SK-N-SH (cell line): ENCODE data around the gene ZNF385A. TPM values are rescaled to one million over a fixed set of nuclear protein-coding genes. Genes with fewer than 3 reads are reported as not detected.

Source experiments
- CTCF ChIA-PET: fragments of 300-600, 350-600 bp; formaldehyde crosslinking; extraction: SDS; loops from one replicate; lab custom pipeline; 2021; lab: Yijun Ruan, JAX
- POLR2A ChIA-PET: fragments of 350-600 bp; sonication (Branson Sonifier 250); formaldehyde crosslinking; extraction: SDS; loops from one replicate; lab custom pipeline; 2020; ENCODE audit warnings: antibody characterized with exemption, inconsistent platforms; lab: Yijun Ruan, JAX
- DNase-seq: peaks from one replicate; pipeline ENCODE4 v3.0.0; 2012
- H2AFZ ChIP-seq: fragments of 200-600 bp; sonication (generic); 2 replicates; pipeline ENCODE4 v1.8.1; 2016; ENCODE audit warnings: antibody characterized with exemption, mild to moderate bottlenecking, low read depth
- H3F3A ChIP-seq: fragments of 200-600 bp; sonication (generic); replicated peaks from 2 replicates; pipeline ENCODE3; 2016; ENCODE audit warnings: antibody characterized with exemption, mild to moderate bottlenecking; ENCODE audit not compliant: insufficient read depth
- H3K27ac ChIP-seq, 2 experiments: fragments of 200-500 bp in 1 of 2; fragments of 200-600 bp in 1 of 2; sonication (Bioruptor generic) in 1 of 2; sonication (generic), shearing (Covaris generic) in 1 of 2; 2 replicates each; pipeline versions ENCODE4 v1.5.1 to v1.6.1; 2014 to 2016; ENCODE audit warnings: low read depth in 2 of 2, inconsistent platforms in 1 of 2, low read length in 1 of 2, mild to moderate bottlenecking in 1 of 2, mixed read lengths in 1 of 2
- H3K27me3 ChIP-seq: fragments of 200-600 bp; sonication (generic), shearing (Covaris generic); 2 replicates; pipeline ENCODE4 v1.6.1; 2016; ENCODE audit warnings: mixed run types; ENCODE audit not compliant: insufficient read depth
- H3K36me3 ChIP-seq, 2 experiments: fragments of 200-500 bp in 1 of 2; fragments of 200-600 bp in 1 of 2; sonication (Bioruptor generic) in 1 of 2; sonication (generic) in 1 of 2; replicated peaks in 1 of 2; 2 replicates each; pipeline versions ENCODE3 to v1.5.1; 2014 to 2016; ENCODE audit warnings: low read length in 1 of 2, mild to moderate bottlenecking in 1 of 2; ENCODE audit not compliant: insufficient read depth in 2 of 2, control insufficient read depth in 1 of 2
- H3K4me1 ChIP-seq, 2 experiments: fragments of 200-500 bp in 1 of 2; fragments of 200-600 bp in 1 of 2; sonication (Bioruptor generic) in 1 of 2; sonication (generic), shearing (Covaris generic) in 1 of 2; 2 replicates each; pipeline versions ENCODE4 v1.5.1 to v1.6.1; 2014 to 2016; ENCODE audit warnings: low read depth in 1 of 2, low read length in 1 of 2, mixed run types in 1 of 2; ENCODE audit not compliant: insufficient read depth in 2 of 2, control insufficient read depth in 1 of 2
- H3K4me2 ChIP-seq: fragments of 200-600 bp; sonication (generic), shearing (Covaris generic); 2 replicates; pipeline ENCODE4 v1.6.1; 2017; ENCODE audit warnings: mixed run types
- H3K4me3 ChIP-seq, 2 experiments: fragments of 200-500 bp in 1 of 2; fragments of 200-600 bp in 1 of 2; sonication (Bioruptor generic) in 1 of 2; sonication (generic), shearing (Covaris generic) in 1 of 2; 2 replicates each; pipeline versions ENCODE4 v1.5.1 to v1.8.1; 2014 to 2016; ENCODE audit warnings: low read depth in 2 of 2, inconsistent platforms in 1 of 2, low read length in 1 of 2, mild to moderate bottlenecking in 1 of 2, mixed read lengths in 1 of 2, moderate library complexity in 1 of 2
- H3K79me2 ChIP-seq: fragments of 200-600 bp; sonication (generic); 2 replicates; pipeline ENCODE4 v1.8.1; 2017; ENCODE audit warnings: mild to moderate bottlenecking; ENCODE audit not compliant: insufficient read depth
- H3K9ac ChIP-seq: fragments of 200-600 bp; sonication (generic); 2 replicates; pipeline ENCODE4 v1.6.1; 2017; ENCODE audit warnings: mixed run types
- H3K9me2 ChIP-seq: fragments of 200-600 bp; sonication (generic); 2 replicates; pipeline ENCODE4 v1.6.1; 2017; ENCODE audit warnings: mixed run types
- H3K9me3 ChIP-seq: fragments of 200-600 bp; sonication (generic); 2 replicates; pipeline ENCODE4 v1.6.1; 2017; ENCODE audit warnings: mixed run types, mild to moderate bottlenecking, moderate library complexity
- H4K20me1 ChIP-seq: fragments of 200-600 bp; sonication (generic); 2 replicates; pipeline ENCODE4 v1.6.1; 2017; ENCODE audit warnings: mild to moderate bottlenecking, mixed run types; ENCODE audit not compliant: insufficient read depth
- CTCF ChIP-seq: fragments of 200-600 bp; sonication (generic); IDR thresholded peaks from 2 replicates; pipeline ENCODE4 v1.6.1; 2017; ENCODE audit warnings: antibody characterized with exemption, mild to moderate bottlenecking, moderate library complexity
- EZH2phosphoT487 ChIP-seq: fragments of 200-600 bp; sonication (generic); IDR thresholded peaks from 2 replicates; pipeline ENCODE4 v1.6.1; 2017; ENCODE audit warnings: low read depth, mixed run types, mild to moderate bottlenecking, antibody characterized with exemption, moderate library complexity, borderline replicate concordance
- GABPA ChIP-seq: IDR thresholded peaks from 2 replicates; pipeline ENCODE4 v1.4.0; 2012; ENCODE audit warnings: low read depth, mild to moderate bottlenecking
- JUND ChIP-seq: IDR thresholded peaks from 2 replicates; pipeline ENCODE4 v1.4.0; 2012
- MEF2A ChIP-seq: IDR thresholded peaks from 2 replicates; pipeline ENCODE4 v1.4.0; 2012; ENCODE audit warnings: low read depth, borderline replicate concordance
- NFIC ChIP-seq: IDR thresholded peaks from 2 replicates; pipeline ENCODE4 v1.4.0; 2012; ENCODE audit warnings: borderline replicate concordance
- POLR2AphosphoS5 ChIP-seq: IDR thresholded peaks from 2 replicates; pipeline ENCODE4 v1.6.1; 2012; ENCODE audit warnings: low read depth, low read length
- RFX5 ChIP-seq: IDR thresholded peaks from 2 replicates; pipeline ENCODE4 v1.6.1; 2012; ENCODE audit warnings: mild to moderate bottlenecking, improper control_type of control experiment, low read length
- TAF1 ChIP-seq: IDR thresholded peaks from 2 replicates; pipeline ENCODE4 v1.6.1; 2012; ENCODE audit warnings: low read depth, mild to moderate bottlenecking, low read length, moderate library complexity, borderline replicate concordance
- TCF12 ChIP-seq: IDR thresholded peaks from 2 replicates; pipeline ENCODE4 v1.4.0; 2012
- ZBTB33 ChIP-seq: IDR thresholded peaks from 2 replicates; pipeline ENCODE4 v1.4.0; 2012; ENCODE audit warnings: low read depth, borderline replicate concordance
- WGBS: methylation state at CpG from one replicate; pipeline ENCODE4 v1.1.6; 2017; ENCODE audit warnings: low lambda C conversion rate; 5-methylcytosine and 5-hydroxymethylcytosine counted together
- polyA plus RNA-seq, 3 experiments: library from polyadenylated mRNA; depleted of rRNA; stranded (reverse); fragments of >200 nt; gene quantifications; 2 replicates each; pipeline ENCODE4 v1.2.3, GENCODE V29; 2012
- TF ChIP-seq, protein P1 (sequence below): fragments of 150-350 bp; IDR thresholded peaks from 2 replicates; pipeline ENCODE4 v1.6.1; 2016; ENCODE audit warnings: mild to moderate bottlenecking, low read depth, low read length
- TF ChIP-seq, protein P2 (sequence below): IDR thresholded peaks from 2 replicates; pipeline ENCODE4 v1.4.0; 2012; ENCODE audit warnings: low read depth, borderline replicate concordance
- TF ChIP-seq, protein P3 (sequence below): IDR thresholded peaks from 2 replicates; pipeline ENCODE4; 2012

ZNF385A gene
- polyA plus RNA-seq, 1 of the 3 experiments (the other 2 are of a cell fraction) = 2.6 TPM

GRCh38 chr12:54364413-54364812 lies 20.1 kb downstream of the ZNF385A start, which contains the start of gene GPR84:
GPR84 (minus strand) TSS chr12:54364486; CDS start chr12:54363851, 635 bp downstream.
- Histone ChIP-seq H3K36me3 (no peaks in the 10 kb centered on the region), H3K4me3 (no peak within 1 kb of the TSS), H3K4me2 (no peak within 1 kb of the TSS), H3F3A (peaks cover 14% of the 10 kb centered on the region), H3K27ac (no peak within 1 kb of the TSS), H3K9me3 (no peaks in the 10 kb centered on the region), H4K20me1 (no peaks in the 10 kb centered on the region), H3K4me1 (peaks cover 13 to 22% of the 10 kb centered on the region in 2 experiments), H3K9ac (no peak within 1 kb of the TSS), H3K9me2 (no peaks in the 10 kb centered on the region), H3K79me2 (no peaks in the 10 kb centered on the region), H3K27me3 (no peaks in the 10 kb centered on the region), H2AFZ (no peak within 1 kb of the TSS)
- TF ChIP-seq MEF2A = no peak
- TF ChIP-seq JUND = no peak
- TF ChIP-seq, protein P1, sequence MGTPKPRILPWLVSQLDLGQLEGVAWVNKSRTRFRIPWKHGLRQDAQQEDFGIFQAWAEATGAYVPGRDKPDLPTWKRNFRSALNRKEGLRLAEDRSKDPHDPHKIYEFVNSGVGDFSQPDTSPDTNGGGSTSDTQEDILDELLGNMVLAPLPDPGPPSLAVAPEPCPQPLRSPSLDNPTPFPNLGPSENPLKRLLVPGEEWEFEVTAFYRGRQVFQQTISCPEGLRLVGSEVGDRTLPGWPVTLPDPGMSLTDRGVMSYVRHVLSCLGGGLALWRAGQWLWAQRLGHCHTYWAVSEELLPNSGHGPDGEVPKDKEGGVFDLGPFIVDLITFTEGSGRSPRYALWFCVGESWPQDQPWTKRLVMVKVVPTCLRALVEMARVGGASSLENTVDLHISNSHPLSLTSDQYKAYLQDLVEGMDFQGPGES = no peak
- no peak for TF ChIP-seq TCF12
- no peak for TF ChIP-seq EZH2phosphoT487
- TF ChIP-seq, protein P2, sequence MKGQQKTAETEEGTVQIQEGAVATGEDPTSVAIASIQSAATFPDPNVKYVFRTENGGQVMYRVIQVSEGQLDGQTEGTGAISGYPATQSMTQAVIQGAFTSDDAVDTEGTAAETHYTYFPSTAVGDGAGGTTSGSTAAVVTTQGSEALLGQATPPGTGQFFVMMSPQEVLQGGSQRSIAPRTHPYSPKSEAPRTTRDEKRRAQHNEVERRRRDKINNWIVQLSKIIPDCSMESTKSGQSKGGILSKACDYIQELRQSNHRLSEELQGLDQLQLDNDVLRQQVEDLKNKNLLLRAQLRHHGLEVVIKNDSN = no peak
- no peak for TF ChIP-seq ZBTB33
- TF ChIP-seq POLR2AphosphoS5 = no peak
- TF ChIP-seq TAF1 = no peak
- no peak for TF ChIP-seq GABPA
- no peak for DNase-seq
- ChIA-PET POLR2A (no interaction called here), CTCF (no interaction called here)
- 92% methylated on average over 4 of the region's 4 CpGs for WGBS

DNA sequence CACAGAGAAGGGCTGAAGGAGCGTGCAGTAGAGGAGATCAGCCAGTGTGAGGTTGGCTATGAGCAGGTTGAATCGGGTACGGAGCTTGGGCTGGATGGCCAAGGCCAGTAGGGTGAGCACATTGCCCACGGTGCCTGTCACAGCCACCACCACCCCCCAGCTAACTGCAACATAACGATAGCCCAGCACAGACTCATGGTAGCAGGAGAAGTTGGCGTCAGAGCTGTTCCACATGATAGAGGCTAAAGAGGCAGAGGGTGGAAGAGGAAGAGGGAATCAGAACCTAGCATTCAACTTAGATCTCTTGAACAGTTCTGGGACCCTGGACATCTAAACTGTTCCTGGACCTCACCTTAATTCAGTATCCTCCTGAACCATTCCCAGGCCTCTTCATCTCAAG lies 20.9 kb downstream of the ZNF385A start:
- TF ChIP-seq JUND (no peak), CTCF (no peak), RFX5 (no peak), NFIC (no peak)
- TF ChIP-seq, protein P3, sequence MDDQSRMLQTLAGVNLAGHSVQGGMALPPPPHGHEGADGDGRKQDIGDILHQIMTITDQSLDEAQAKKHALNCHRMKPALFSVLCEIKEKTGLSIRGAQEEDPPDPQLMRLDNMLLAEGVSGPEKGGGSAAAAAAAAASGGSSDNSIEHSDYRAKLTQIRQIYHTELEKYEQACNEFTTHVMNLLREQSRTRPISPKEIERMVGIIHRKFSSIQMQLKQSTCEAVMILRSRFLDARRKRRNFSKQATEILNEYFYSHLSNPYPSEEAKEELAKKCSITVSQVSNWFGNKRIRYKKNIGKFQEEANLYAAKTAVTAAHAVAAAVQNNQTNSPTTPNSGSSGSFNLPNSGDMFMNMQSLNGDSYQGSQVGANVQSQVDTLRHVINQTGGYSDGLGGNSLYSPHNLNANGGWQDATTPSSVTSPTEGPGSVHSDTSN = no peak
- CTCF ChIA-PET = interaction anchor here (1.0 to 9.2 kb wide), 7 partner anchors 19 to 148 kb away, joined by 3 to 266 read pairs (median 63); partner anchors contain the start of genes COPZ1 and ZNF385A
- Histone ChIP-seq H3K79me2 (no peaks in the 10 kb centered on the region), H3K9me3 (no peaks in the 10 kb centered on the region), H2AFZ (no peak overlapping the region), H3K27me3 (no peaks in the 10 kb centered on the region), H3K36me3 (no peaks in the 10 kb centered on the region), H4K20me1 (no peaks in the 10 kb centered on the region), H3K4me1 (peaks cover 13 to 19% of the 10 kb centered on the region in 2 experiments), H3K4me3 (no peak overlapping the region), H3F3A (peaks cover 14% of the 10 kb centered on the region), H3K4me2 (no peak overlapping the region), H3K27ac (no peak overlapping the region), H3K9me2 (no peaks in the 10 kb centered on the region), H3K9ac (no peak overlapping the region)
- WGBS = 83% methylated on average over 6 of the region's 6 CpGs
- POLR2A ChIA-PET = interaction anchor here (1.4 kb wide), 1 partner anchor 77 kb away, joined by 3 read pairs; no protein-coding TSS in a partner anchor
- no peak for DNase-seq
